HFFc6 (cell line): ENCODE measurements around the gene GRM5. TPM values are rescaled to one million over a fixed set of nuclear protein-coding genes. Genes with fewer than 3 reads are reported as not detected.
"Not testable (repeated sequence)": the region's sequence is repeated elsewhere in the genome, so short reads cannot be mapped to it uniquely, and the experiment has no call there.

Experiments used
- DNase-seq: peaks from one replicate; pipeline ENCODE4 v3.0.0-alpha.2; 2018
- H3K27ac Mint-ChIP-seq: 2 replicates; pipeline ENCODE4 v1.8.0; 2020; ENCODE audit warnings: mild to moderate bottlenecking, mixed read lengths
- H3K27me3 Mint-ChIP-seq: 2 replicates; pipeline ENCODE4 v1.8.0; 2021; ENCODE audit warnings: mild to moderate bottlenecking, moderate library complexity, mixed read lengths; ENCODE audit not compliant: insufficient read depth
- H3K36me3 Mint-ChIP-seq: 2 replicates; pipeline ENCODE4 v1.8.0; 2021; ENCODE audit warnings: low read depth, mixed read lengths
- H3K4me1 Mint-ChIP-seq: 2 replicates; pipeline ENCODE4 v1.8.0; 2020; ENCODE audit warnings: low read depth, mixed read lengths
- H3K4me3 Mint-ChIP-seq: 2 replicates; pipeline ENCODE4 v1.8.0; 2020; ENCODE audit warnings: mild to moderate bottlenecking, moderate library complexity, mixed read lengths
- H3K9me3 Mint-ChIP-seq: 2 replicates; pipeline ENCODE4 v1.8.0; 2020; ENCODE audit warnings: mild to moderate bottlenecking, mixed read lengths
- total RNA-seq, 6 experiments: library from RNA; stranded (reverse); fragmentation: NEBNext Ultra II Directional; extraction: Animal tissue kit (Norgen Biotek cat#: 25700); gene quantifications; 2 replicates in 1 of 6; 3 replicates in 5 of 6; pipeline ENCODE4 v1.2.3, GENCODE V29; 2021
- TF ChIP-seq, protein P1 (sequence below): fragments of 200-600 bp; sonication (generic); IDR thresholded peaks from 2 replicates; pipeline ENCODE4 v1.5.0; 2021; ENCODE audit warnings: antibody characterized with exemption, mild to moderate bottlenecking

Gene GRM5
- total RNA-seq, 6 experiments from 2014 or later = 0.12 TPM; not detected in 5

DNA sequence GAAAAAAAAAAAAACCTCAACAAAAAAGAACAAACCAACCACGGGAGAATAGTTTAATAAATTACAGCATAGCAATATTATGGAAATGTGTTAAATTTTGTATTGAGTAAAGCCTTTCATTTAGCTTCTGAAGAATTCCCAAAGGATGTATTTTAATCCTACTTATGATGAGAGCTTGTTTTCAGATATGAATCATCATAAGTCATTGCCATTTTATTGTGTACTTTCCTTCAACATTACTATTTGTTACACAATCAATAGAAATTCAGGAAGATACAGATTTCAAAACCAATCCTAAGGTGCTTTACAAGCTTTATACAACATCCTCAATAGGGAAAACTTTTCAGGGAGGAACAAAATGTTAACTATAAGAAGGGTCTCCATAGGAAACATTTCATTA, 527.7 kb downstream of the GRM5 start:
- DNase-seq = no peak
- peaks cover 4% of the 10 kb centered on the region; the same call in 1 of the 2 replicates for H3K9me3 Mint-ChIP-seq
- H3K27me3 Mint-ChIP-seq = peaks cover 2% of the 10 kb centered on the region
- peak overlapping the region; percentile 64 for H3K27ac Mint-ChIP-seq
- peaks cover 17% of the 10 kb centered on the region; the same call in 1 of the 2 replicates for H3K36me3 Mint-ChIP-seq
- peaks cover 52% of the 10 kb centered on the region for H3K4me1 Mint-ChIP-seq
- TF ChIP-seq, protein P1, sequence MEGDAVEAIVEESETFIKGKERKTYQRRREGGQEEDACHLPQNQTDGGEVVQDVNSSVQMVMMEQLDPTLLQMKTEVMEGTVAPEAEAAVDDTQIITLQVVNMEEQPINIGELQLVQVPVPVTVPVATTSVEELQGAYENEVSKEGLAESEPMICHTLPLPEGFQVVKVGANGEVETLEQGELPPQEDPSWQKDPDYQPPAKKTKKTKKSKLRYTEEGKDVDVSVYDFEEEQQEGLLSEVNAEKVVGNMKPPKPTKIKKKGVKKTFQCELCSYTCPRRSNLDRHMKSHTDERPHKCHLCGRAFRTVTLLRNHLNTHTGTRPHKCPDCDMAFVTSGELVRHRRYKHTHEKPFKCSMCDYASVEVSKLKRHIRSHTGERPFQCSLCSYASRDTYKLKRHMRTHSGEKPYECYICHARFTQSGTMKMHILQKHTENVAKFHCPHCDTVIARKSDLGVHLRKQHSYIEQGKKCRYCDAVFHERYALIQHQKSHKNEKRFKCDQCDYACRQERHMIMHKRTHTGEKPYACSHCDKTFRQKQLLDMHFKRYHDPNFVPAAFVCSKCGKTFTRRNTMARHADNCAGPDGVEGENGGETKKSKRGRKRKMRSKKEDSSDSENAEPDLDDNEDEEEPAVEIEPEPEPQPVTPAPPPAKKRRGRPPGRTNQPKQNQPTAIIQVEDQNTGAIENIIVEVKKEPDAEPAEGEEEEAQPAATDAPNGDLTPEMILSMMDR = no peak
- H3K4me3 Mint-ChIP-seq = peak overlapping the region; percentile 21; the same call in 1 of the 2 replicates

DNA sequence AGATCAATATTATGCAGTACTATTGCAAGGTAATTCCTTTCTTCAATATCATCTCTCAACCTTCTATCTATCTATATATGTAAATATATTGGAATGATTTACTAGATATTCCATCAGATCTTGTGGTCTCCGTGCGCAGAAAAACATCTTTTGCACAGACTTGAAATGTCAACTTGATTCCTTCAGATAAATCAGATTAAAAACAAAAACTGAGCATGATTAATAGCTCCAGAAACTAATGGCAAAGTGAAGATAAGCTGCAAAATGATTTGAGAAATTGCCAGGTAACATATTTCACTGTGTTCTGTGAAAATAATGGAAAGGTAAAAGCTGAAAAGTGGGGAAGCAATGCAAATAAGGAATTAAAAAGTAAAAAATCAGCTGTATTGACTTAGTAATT, 528.2 kb downstream of the GRM5 start:
- DNase-seq = no peak
- TF ChIP-seq, protein P1 = no peak
- peak overlapping the region; percentile 93 for H3K27ac Mint-ChIP-seq
- H3K4me1 Mint-ChIP-seq = peaks cover 51% of the 10 kb centered on the region
- peaks cover 17% of the 10 kb centered on the region; the same call in 1 of the 2 replicates for H3K36me3 Mint-ChIP-seq
- H3K9me3 Mint-ChIP-seq = peaks cover 4% of the 10 kb centered on the region; the same call in 1 of the 2 replicates
- H3K27me3 Mint-ChIP-seq = peaks cover 2% of the 10 kb centered on the region
- 0 out of 2 replicates have a peak overlapping the region, but pooled peaks have one; percentile 21 for H3K4me3 Mint-ChIP-seq

- TF ChIP-seq, protein P1 = no peak
- Mint-ChIP-seq H3K27ac (peak overlapping the region; percentile 93), H3K27me3 (peaks cover 2% of the 10 kb centered on the region), H3K4me3 (peak overlapping the region; percentile 45), H3K4me1 (peaks cover 60% of the 10 kb centered on the region), H3K9me3 (peaks cover 4% of the 10 kb centered on the region; the same call in 1 of the 2 replicates), H3K36me3 (peaks cover 17% of the 10 kb centered on the region; the same call in 1 of the 2 replicates)
- no peak for DNase-seq
These were observed 529.0 kb downstream of the GRM5 start for GRCh38 chr11:88536616-88537265.

- peak overlapping the region; percentile 93 for H3K27ac Mint-ChIP-seq
- peaks cover 4% of the 10 kb centered on the region; the same call in 1 of the 2 replicates for H3K9me3 Mint-ChIP-seq
- H3K36me3 Mint-ChIP-seq = peaks cover 17% of the 10 kb centered on the region; the same call in 1 of the 2 replicates
- H3K4me1 Mint-ChIP-seq = peaks cover 67% of the 10 kb centered on the region
- peaks cover 2% of the 10 kb centered on the region; the same call in 1 of the 2 replicates for H3K27me3 Mint-ChIP-seq
- TF ChIP-seq, protein P1 = no peak
- peak; percentile 80 for DNase-seq
- peak overlapping the region; percentile 45 for H3K4me3 Mint-ChIP-seq
These were observed 529.8 kb downstream of the GRM5 start for GRCh38 chr11:88535916-88536547.

DNA sequence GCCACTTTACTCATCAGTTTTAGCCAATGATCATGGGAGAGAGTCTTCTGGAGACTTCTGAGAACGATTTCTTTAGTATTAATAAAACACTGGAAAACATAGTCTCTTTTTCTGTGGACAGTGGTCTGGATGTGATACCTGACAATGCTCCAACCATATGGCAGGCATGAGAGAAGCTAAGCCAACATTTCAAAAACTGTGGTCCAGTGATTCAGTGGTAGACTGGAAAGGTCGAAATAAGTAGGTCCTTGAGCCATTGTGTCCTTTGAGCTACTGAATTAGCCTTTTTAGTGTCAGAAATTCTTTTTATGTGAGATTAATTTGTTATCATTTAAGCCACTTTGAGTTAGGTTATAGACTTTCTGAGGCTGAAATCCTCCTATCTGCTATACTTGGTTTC, 530.5 kb downstream of the GRM5 start:
- Mint-ChIP-seq H3K27ac (peak overlapping the region; percentile 93), H3K4me3 (no peak overlapping the region), H3K36me3 (peaks cover 15% of the 10 kb centered on the region; the same call in 1 of the 2 replicates), H3K4me1 (peaks cover 69% of the 10 kb centered on the region), H3K9me3 (peaks cover 4% of the 10 kb centered on the region; the same call in 1 of the 2 replicates), H3K27me3 (peaks cover 2% of the 10 kb centered on the region; the same call in 1 of the 2 replicates)
- TF ChIP-seq, protein P1 = no peak
- no peak for DNase-seq

- H3K9me3 Mint-ChIP-seq, DNase-seq, H3K36me3 Mint-ChIP-seq, H3K4me3 Mint-ChIP-seq, H3K27me3 Mint-ChIP-seq: not testable (repeated sequence)
- H3K27ac Mint-ChIP-seq = peak overlapping the region; percentile 93
- peaks cover 69% of the 10 kb centered on the region for H3K4me1 Mint-ChIP-seq
These were observed 531.1 kb downstream of the GRM5 start for GRCh38 chr11:88534706-88535105.
